ENCODE results near the gene MPL.

The MPL gene

DNA sequence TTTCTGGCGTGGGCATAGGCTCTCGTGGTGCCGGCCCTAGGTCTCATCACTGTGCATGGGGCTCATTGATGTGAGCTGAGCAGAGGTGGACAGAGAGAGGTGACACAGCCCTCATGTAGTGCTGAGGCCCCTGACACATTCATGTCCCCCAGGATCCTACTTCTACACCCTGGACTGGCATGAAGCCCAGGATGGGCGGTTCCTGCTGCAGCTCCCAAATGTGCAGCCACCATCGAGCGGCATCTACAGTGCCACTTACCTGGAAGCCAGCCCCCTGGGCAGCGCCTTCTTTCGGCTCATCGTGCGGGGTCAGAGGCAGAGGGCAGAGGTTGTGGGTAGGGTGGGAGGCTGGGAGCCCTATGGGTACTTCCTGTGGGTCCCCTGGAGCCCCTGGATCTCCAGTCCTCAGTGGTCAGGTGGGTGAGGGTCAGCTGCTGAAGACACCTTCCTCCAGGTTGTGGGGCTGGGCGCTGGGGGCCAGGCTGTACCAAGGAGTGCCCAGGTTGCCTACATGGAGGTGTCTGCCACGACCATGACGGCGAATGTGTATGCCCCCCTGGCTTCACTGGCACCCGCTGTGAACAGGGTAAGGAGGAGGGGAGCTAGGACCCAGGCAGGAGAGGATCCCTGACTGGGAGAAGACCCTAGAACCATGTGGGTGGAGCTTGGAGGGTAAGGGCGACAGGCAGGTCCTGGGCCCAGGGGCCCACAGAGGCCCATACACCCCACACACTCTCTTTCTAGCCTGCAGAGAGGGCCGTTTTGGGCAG, 30.7 kb upstream of the MPL start:
- no peak for DNase-seq

GRCh38 chr1:43307458-43308158, 30.0 kb upstream of the MPL start:
- DNase-seq, result no peak

DNA sequence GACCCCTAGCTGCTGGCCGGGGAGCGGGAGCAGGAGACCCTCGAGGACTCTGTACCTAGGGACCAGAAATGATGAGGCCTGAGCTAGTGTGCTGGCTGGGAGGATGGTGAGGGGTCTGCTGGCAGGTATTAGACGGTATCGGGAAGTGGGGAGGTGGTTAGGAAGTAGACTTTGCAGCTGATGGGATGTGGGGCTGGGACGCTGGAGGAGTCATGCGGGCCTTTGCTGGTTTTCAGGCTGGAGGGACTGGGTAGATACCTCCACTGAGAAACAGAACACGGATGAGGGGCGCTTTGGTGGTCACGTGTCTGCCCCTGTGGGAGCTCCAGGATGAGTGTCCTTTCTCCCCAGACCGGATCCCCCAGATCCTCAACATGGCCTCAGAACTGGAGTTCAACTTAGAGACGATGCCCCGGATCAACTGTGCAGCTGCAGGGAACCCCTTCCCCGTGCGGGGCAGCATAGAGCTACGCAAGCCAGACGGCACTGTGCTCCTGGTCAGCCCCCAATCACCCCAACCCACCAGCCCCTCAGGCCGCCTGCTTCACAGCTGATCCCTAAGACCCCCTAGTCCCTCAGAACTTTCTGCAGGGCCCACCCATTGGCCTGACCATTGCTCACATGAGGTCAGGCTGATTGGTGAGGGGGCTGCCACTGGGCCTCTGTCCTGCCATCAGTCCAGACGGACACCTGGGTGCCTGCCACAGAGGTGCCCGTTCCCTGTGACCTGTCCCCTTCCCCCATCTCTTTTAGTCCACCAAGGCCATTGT, 28.8 kb upstream of the MPL start:
- DNase-seq, result no peak

DNA sequence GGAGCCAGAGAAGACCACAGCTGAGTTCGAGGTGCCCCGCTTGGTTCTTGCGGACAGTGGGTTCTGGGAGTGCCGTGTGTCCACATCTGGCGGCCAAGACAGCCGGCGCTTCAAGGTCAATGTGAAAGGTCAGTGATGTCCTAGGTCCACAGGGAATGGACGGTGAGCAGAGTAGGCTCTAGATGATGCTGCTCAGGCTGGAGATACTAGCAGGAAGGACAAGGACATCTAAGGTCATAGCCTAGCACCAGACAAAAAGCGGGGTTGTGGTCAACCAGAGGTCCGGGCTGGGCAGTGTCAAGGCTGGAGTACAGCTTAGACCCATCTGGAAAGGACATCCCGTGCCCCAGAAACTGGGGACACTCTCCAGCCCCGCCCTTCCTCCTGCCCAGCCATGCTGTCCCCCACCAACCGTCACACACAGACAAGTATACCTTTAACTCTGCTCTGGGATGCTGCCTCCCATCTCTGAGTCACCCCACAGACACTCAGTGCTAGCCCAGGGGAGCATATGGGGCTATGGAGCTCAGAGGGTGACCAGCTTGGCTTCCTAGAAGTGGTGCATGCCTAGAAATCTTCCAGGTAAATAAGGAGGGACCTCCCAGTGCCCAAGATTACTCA, 28.1 kb upstream of the MPL start:
- DNase-seq, result no peak

- DNase-seq, result no peak
Observed at GRCh38 chr1:43311521-43311920, 26.1 kb upstream of the MPL start.

- no peak for DNase-seq
Observed at GRCh38 chr1:43312212-43312623, 25.4 kb upstream of the MPL start.

- DNase-seq, result no peak
Observed at GRCh38 chr1:43312663-43313515, 24.7 kb upstream of the MPL start.

- DNase-seq, result no peak
Observed at GRCh38 chr1:43313771-43314170, 23.8 kb upstream of the MPL start.

DNA sequence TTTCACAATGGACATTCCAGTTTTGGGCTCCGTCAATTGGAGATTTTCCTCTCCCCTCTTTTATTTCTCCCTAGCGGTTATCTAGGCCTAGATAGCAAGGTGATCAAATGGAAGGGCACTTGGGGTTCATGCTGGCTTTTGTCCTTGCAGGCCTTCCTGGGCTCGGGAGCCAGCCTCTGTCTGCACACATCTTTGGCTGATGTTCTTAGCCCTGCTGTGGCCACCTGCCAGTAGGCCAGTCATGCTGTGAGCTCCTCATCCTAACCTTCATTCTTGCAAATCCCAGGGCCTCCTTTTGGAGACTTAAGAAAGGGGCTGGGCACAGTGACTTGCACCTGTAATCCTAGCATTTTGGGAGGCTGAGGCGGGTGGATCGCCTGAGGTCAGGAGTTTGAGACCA, 23.4 kb upstream of the MPL start:
- no peak for DNase-seq

DNA sequence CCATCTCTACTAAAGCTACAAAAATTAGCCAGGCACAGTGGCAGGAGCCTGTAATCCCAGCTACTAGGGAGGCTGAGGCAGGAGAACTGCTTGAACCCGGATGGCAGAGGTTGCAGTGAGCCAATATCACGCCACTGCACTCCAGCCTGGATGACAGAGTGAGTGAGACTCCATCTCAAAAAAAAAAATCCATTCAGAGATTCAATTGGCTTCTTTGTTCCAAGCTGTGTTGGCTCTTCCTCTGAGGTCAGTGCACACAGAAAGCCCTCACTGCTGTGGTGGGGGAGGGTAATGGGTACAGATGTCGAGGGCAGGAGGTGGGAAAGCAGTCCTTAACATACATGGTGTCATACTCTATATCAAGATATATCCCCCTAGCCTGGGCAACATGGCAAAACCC, 22.1 kb upstream of the MPL start:
- DNase-seq, result no peak

DNA sequence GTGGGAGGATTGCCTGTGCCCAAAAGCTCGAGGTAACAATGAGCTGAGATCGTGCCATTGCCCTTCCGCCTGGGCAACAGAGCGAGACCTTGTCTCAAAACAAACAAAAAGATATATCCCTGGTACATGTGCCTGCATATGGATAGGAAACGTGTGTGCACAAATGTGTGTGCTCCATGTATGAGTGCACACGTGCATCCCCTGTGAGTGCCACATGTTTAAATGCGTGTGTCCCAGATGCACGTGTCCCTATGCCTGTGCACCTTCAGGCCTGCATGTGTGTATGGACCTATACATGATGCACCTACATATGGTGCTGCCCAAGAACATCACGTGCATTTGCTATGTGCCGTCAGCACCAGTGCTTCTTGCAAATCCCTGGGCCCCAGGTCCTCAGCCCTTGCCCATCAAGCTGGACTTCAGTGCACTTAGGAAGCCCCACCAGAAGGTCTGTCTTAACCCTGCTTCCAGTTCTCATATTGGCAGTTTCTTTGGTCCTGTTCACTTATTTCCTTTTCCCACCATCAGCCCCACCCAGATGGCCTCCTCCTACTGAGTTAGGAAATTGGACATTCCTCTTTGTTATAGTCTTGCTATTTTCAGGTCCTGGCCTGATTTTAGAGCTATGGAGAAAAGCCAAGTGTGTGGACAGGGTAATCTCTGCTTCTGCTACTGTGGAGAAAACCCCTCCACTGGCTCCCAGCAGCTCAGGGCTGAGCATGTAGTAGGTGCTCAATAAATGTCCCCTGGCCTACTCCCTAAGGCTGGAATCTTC, 21.5 kb upstream of the MPL start:
- no peak for DNase-seq

GRCh38 chr1:43316738-43317520, 20.7 kb upstream of the MPL start:
- DNase-seq, result no peak

- peak in 1 of 2 experiments; percentile 25 for DNase-seq
Observed at GRCh38 chr1:43317817-43318471, 19.7 kb upstream of the MPL start.

DNA sequence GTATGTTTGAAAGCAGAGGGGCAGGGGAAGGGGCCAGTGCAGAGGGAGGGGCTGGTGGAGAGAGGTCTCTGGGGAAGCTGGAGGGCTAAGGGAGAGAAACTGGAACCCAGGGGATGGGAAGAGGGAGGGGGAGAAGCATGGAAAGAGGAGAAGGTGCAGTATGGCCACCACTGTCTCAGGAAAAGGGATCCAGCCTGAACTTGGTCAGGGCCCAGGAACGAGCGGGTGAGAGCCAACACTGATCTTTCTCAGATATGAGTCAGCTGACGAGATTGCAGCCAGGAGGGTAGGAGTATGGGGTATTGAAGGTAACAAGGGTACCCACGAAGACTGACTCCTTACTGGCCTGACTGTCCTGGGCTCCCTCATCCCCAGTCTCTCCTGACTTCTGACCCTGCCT, 18.8 kb upstream of the MPL start:
- DNase-seq, result no peak

DNA sequence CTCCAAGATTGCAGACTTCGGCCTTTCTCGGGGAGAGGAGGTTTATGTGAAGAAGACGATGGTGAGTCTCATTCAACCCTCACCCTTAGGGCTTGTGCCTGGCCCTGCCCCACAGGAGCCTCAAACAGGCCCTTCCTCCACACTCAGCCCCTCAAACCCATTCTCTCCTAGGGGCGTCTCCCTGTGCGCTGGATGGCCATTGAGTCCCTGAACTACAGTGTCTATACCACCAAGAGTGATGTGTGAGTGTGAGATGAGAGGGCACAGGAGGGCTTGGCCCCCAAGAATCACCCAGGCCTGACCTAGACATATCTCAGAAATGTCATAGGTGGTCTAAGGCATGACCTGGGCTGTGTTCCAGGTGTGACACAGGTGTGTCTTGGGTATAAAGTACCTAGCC, 18.3 kb upstream of the MPL start:
- no peak for DNase-seq

GRCh38 chr1:43319766-43320165, 17.9 kb upstream of the MPL start:
- DNase-seq, result no peak

DNA sequence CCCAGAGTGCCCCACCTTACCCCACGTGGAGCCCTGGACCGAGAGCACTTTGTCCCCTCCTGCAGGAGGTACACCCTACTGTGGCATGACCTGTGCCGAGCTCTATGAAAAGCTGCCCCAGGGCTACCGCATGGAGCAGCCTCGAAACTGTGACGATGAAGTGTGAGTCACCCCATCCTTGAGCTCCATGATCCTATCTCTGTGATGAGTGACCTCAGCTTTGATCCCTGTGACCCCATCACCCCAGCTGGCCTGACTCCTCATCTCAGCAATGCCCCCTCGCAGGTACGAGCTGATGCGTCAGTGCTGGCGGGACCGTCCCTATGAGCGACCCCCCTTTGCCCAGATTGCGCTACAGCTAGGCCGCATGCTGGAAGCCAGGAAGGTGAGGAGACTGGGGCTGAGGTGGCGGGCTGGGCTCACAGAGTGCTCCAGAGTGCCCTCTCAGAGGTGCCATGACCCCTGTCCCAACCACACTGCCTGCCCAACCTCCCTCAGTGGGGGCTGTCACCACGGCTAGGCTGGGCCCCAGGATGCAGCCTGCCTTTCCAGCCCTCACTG, 16.2 kb upstream of the MPL start:
- no peak for DNase-seq

DNA sequence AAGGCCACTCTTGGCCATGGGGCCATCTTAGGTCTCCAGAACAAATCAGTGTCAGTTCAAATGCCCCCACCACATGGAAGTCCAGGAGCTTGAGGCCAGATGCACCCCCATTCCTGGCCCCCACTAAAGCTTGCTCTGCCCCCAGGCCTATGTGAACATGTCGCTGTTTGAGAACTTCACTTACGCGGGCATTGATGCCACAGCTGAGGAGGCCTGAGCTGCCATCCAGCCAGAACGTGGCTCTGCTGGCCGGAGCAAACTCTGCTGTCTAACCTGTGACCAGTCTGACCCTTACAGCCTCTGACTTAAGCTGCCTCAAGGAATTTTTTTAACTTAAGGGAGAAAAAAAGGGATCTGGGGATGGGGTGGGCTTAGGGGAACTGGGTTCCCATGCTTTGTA, 15.1 kb upstream of the MPL start:
- no peak for DNase-seq

DNA sequence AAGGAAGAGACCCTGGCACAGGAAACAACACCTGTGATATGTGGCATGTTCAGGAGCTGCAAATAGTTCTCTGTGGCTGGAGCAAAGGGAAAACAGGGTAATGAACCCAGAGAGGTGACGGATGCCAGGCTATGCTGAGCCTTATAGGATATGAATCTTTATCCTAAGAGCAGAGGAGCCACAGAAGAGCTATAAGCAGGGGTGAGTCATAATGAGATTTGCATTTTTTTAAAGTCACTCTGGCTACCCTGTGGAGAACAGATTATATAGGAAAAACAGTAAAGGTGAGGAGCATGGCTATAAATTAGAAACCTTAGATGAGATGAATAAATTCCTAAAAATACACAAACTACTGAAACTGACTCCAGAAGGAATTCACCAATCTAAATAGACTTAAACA, 12.8 kb upstream of the MPL start:
- DNase-seq, result no peak

DNA sequence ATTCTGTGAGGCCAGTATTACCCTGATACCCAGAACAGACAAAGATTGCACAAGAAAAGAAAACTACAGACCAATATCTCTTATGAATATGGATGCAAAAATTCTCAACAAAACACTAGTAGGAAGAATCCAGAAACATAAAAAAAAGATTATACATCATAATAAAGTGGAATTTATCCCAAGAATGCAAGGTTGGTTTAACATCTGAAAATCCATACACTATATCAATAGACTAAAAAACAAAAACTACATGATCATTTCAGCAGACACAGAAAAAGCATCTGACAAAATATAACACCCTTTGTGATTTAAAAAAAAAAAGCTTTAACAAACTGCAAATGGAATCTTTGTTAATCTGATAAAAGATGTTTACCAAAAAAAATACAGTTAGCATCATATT, 12.2 kb upstream of the MPL start:
- no peak for DNase-seq
